K562 (cell line): ENCODE measurements around the gene NR2F2. TPM values are rescaled to one million over a fixed set of nuclear protein-coding genes. Genes with fewer than 3 reads are reported as not detected.

Source experiments
- CAMTA2 ChIP-seq: fragments of 250-450 bp; sonication (Bioruptor Pico); conservative IDR thresholded peaks from 2 replicates; pipeline ENCODE4 v1.5.1; 2022
- GABPA ChIP-seq: fragments of 200-800 bp; sonication (Bioruptor generic); conservative IDR thresholded peaks from 2 replicates; pipeline ENCODE4 v1.6.1; 2016; ENCODE audit warnings: low read depth, missing genetic modification characterization, missing compliant biosample characterization
- GABPB2 ChIP-seq: fragments of 250-450 bp; sonication (Bioruptor Pico); conservative IDR thresholded peaks from 2 replicates; pipeline ENCODE4 v1.5.1; 2021; ENCODE audit warnings: mild to moderate bottlenecking
- PHB2 ChIP-seq: fragments of 450-650 bp; IDR thresholded peaks from 2 replicates; pipeline ENCODE4 v1.6.1; 2017; ENCODE audit warnings: low read depth
- SMARCA5 ChIP-seq: fragments of 450-650 bp; IDR thresholded peaks from 2 replicates; pipeline ENCODE4 v1.6.1; 2016
- ZNF134 ChIP-seq: fragments of 250-450 bp; sonication (Bioruptor Pico); conservative IDR thresholded peaks from 2 replicates; pipeline ENCODE4 v1.4.0; 2020
- ZNF589 ChIP-seq: fragments of 200-800 bp; sonication (Bioruptor generic); IDR thresholded peaks from 2 replicates; pipeline ENCODE4 v1.6.1; 2016; ENCODE audit warnings: low read depth, missing genetic modification characterization, missing compliant biosample characterization
- ZNF644 ChIP-seq: fragments of 200-800 bp; sonication (Bioruptor generic); IDR thresholded peaks from 2 replicates; pipeline ENCODE4 v1.6.1; 2016; ENCODE audit warnings: low read depth, missing genetic modification characterization, missing compliant biosample characterization
- ZNF766 ChIP-seq: fragments of 200-800 bp; sonication (Bioruptor generic); conservative IDR thresholded peaks from 2 replicates; pipeline ENCODE4 v1.6.1; 2016; ENCODE audit warnings: missing genetic modification characterization, missing compliant biosample characterization
- polyA plus RNA-seq, 8 experiments: library from polyadenylated mRNA; depleted of rRNA in 4 of 8; stranded (reverse) in 5 of 8; unstranded in 3 of 8; fragments of >200 nt; fragmentation: Nextera tagmentation in 2 of 8; fragmentation: Illumina TruSeq in 1 of 8; extraction: Ambion mirVana in 2 of 8; extraction: Trizol in 1 of 8; gene quantifications; 2 replicates each; pipeline versions ENCODE4 v1.2.1 to v1.2.3, GENCODE V29; 2011 to 2014; ENCODE audit warnings: inconsistent platforms in 1 of 8, missing spikeins in 1 of 8
- total RNA-seq, 7 experiments: library from RNA; depleted of rRNA in 6 of 7; stranded (reverse); fragments of >200 nt in 6 of 7; fragmentation: Illumina TruSeq in 2 of 7; extraction: Trizol in 2 of 7; gene quantifications; 2 replicates each; pipeline versions ENCODE4 v1.2.1 to v1.2.3, GENCODE V29; 2011 to 2021; ENCODE audit warnings: low replicate concordance in 1 of 7
- TF ChIP-seq, protein P1 (sequence below): sonication (generic); IDR thresholded peaks from 2 replicates; pipeline ENCODE4 v1.6.1; 2016

Gene NR2F2
- total and polyA plus RNA-seq, 9 of the 15 experiments (the other 6 are each of a cell fraction or from before 2014, with no cell fraction given) = 6.0 to 51.8 (median 11.1) TPM

GRCh38 chr15:96332637-96333121 lies 2.2 kb downstream of the NR2F2 start (continued):
- TF ChIP-seq, protein P1, sequence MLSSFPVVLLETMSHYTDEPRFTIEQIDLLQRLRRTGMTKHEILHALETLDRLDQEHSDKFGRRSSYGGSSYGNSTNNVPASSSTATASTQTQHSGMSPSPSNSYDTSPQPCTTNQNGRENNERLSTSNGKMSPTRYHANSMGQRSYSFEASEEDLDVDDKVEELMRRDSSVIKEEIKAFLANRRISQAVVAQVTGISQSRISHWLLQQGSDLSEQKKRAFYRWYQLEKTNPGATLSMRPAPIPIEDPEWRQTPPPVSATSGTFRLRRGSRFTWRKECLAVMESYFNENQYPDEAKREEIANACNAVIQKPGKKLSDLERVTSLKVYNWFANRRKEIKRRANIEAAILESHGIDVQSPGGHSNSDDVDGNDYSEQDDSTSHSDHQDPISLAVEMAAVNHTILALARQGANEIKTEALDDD = no peak
- TF ChIP-seq PHB2 (no peak), CAMTA2 (CRISPR knock-in tag) (no peak), GABPA (tag) (0 out of 2 replicates have a peak, but pooled peaks have one; percentile 1), ZNF134 (CRISPR knock-in tag) (no peak), ZNF589 (CRISPR knock-in tag) (0 out of 2 replicates have a peak, but pooled peaks have one; percentile 11), GABPB2 (no peak), ZNF644 (tag) (0 out of 2 replicates have a peak, but pooled peaks have one; percentile 60), SMARCA5 (no peak), ZNF766 (CRISPR knock-in tag) (no peak)
